Cardiac fibroblast (primary cell): ENCODE measurements around the gene RHOA.

ENCODE experiments used
- DNase-seq, 2 donors: peaks; one replicate each; pipeline versions ENCODE4 v3.0.0 to v3.0.0-alpha.2; 2010; ENCODE audit warnings: low read depth in 2 of 2
- H3K4me3 ChIP-seq, 2 donors: replicated peaks in 1 of 2; 1 replicate in 1 of 2; 2 replicates in 1 of 2; pipeline ENCODE4 v1.5.1; 2011; ENCODE audit warnings: low read depth in 2 of 2, low read length in 2 of 2, mild to moderate bottlenecking in 2 of 2, moderate library complexity in 1 of 2
- CTCF ChIP-seq: IDR thresholded peaks from one replicate; pipeline ENCODE4 v1.5.1; 2011; ENCODE audit warnings: low read depth, mild to moderate bottlenecking, low read length, inconsistent platforms

The RHOA gene

GRCh38 chr3:49411968-49412631, at the start of gene RHOA, which contains the start of gene TCTA:
Gene RHOA (minus strand): TSS chr3:49411976. CDS start chr3:49375589, 36,387 bp downstream.
Gene TCTA (plus strand): TSS chr3:49412423. CDS start chr3:49412427, 4 bp downstream.
- peak within 1 kb of the TSS; percentile 87 to 95 for H3K4me3 ChIP-seq
- DNase-seq: peak; percentile 100
- TF ChIP-seq CTCF: no peak

- DNase-seq: no peak
- no peak for TF ChIP-seq CTCF
- H3K4me3 ChIP-seq: no peak overlapping the region
Observed at GRCh38 chr3:49460956-49461355, 49.2 kb upstream of the RHOA start.

GRCh38 chr3:49460188-49460890, 48.6 kb upstream of the RHOA start:
- DNase-seq: no peak
- TF ChIP-seq CTCF: no peak
- no peak overlapping the region for H3K4me3 ChIP-seq

- DNase-seq: peak; percentile 30 to 33
- no peak for TF ChIP-seq CTCF
- H3K4me3 ChIP-seq: no peak overlapping the region
Observed at GRCh38 chr3:49456466-49456865, 44.7 kb upstream of the RHOA start.

GRCh38 chr3:49454898-49455681, 43.3 kb upstream of the RHOA start:
- TF ChIP-seq CTCF: no peak
- no peak for DNase-seq
- H3K4me3 ChIP-seq: no peak overlapping the region

- no peak overlapping the region for H3K4me3 ChIP-seq
- peak in 1 of 2 donors; percentile 38 for DNase-seq
- TF ChIP-seq CTCF: no peak
Observed at GRCh38 chr3:49454458-49454857, 42.7 kb upstream of the RHOA start.
